K562 (cell line): ENCODE data around the gene RBM19. TPM values are rescaled to one million over a fixed set of nuclear protein-coding genes. Genes with fewer than 3 reads are reported as not detected.
A peak's percentile ranks its signal among the peaks of the same experiment; 100 is the strongest.

ENCODE experiments used
- ATAC-seq: fragments of 200-7000 bp; cut with Tn5 transposase; 3 replicates; pipeline ENCODE4 v1.9.1; 2020; ENCODE audit warnings: moderate library complexity
- BruUV-seq: library from RNA; stranded (reverse); fragments of 400-500 nt; replicated peaks from 2 replicates; lab custom pipeline; 2021; lab: Mats Ljungman, UMichigan
- CTCF ChIA-PET: fragments of 300-600 bp; formaldehyde crosslinking; extraction: SDS; loops from one replicate; lab custom pipeline; 2021; ENCODE audit warnings: low intra/inter-chr PET ratio; lab: Yijun Ruan, JAX
- POLR2A ChIA-PET: fragments of 300-600, 350-650 bp; sonication (Branson Sonifier 250); formaldehyde crosslinking; extraction: SDS; loops from one replicate; lab custom pipeline; 2021; ENCODE audit warnings: antibody characterized with exemption, inconsistent platforms; lab: Yijun Ruan, JAX
- DNase-seq, 4 experiments: peaks; one replicate each; pipeline versions ENCODE4 v3.0.0 to v3.0.0-alpha.2; 2011 to 2018; ENCODE audit warnings: low spot score in 3 of 4, mixed read lengths in 3 of 4; ENCODE audit errors: extremely low read depth in 1 of 4
- FAIRE-seq: peaks from 2 replicates; lab custom pipeline; 2011; peaks lifted over from hg19 to GRCh38; lab: Jason Lieb, UNC
- H2AFZ ChIP-seq: 2 replicates; pipeline ENCODE4 v1.6.0; 2011; ENCODE audit warnings: low read depth, low read length, control low read depth, inconsistent platforms
- H3K27ac ChIP-seq: fragments of 200-600 bp; 3 replicates; pipeline ENCODE4 v1.8.0; 2011; ENCODE audit warnings: low read depth, mild to moderate bottlenecking, control low read depth, inconsistent platforms, low read length, moderate library complexity, mixed read lengths; ENCODE audit errors: extremely low read depth
- H3K27me3 ChIP-seq, 2 experiments: fragments of 300-600 bp in 1 of 2; 2 replicates in 1 of 2; 3 replicates in 1 of 2; pipeline versions ENCODE4 v1.6.0 to v1.8.0; 2011; ENCODE audit warnings: inconsistent platforms in 2 of 2, low read length in 2 of 2, mild to moderate bottlenecking in 1 of 2, mixed read lengths in 1 of 2, moderate library complexity in 1 of 2; ENCODE audit not compliant: control insufficient read depth in 2 of 2, insufficient read depth in 2 of 2
- H3K36me3 ChIP-seq: fragments of 300-600 bp; 3 replicates; pipeline ENCODE4 v1.8.0; 2011; ENCODE audit warnings: mild to moderate bottlenecking, low read length, inconsistent platforms; ENCODE audit not compliant: control insufficient read depth, insufficient read depth
- H3K4me1 ChIP-seq, 2 experiments: fragments of 200-600 bp in 1 of 2; replicated peaks in 1 of 2; 2 replicates in 1 of 2; 3 replicates in 1 of 2; pipeline versions ENCODE4 v1.5.1 to v1.8.0; 2011; ENCODE audit warnings: inconsistent platforms in 2 of 2, low read length in 2 of 2, mild to moderate bottlenecking in 1 of 2, mixed read lengths in 1 of 2, moderate library complexity in 1 of 2; ENCODE audit not compliant: control insufficient read depth in 2 of 2, insufficient read depth in 2 of 2
- H3K4me2 ChIP-seq: 2 replicates; pipeline ENCODE4 v1.6.1; 2011; ENCODE audit warnings: low read length, control low read depth, inconsistent platforms, mixed read lengths; ENCODE audit not compliant: insufficient read depth
- H3K4me3 ChIP-seq: fragments of 200-600 bp; sonication (generic), shearing (Covaris generic); 2 replicates; pipeline ENCODE4 v1.5.1; 2016; ENCODE audit warnings: control low read depth, inconsistent platforms
- H3K79me2 ChIP-seq: fragments of 200-600 bp; 3 replicates; pipeline ENCODE4 v1.8.0; 2011; ENCODE audit warnings: low read length, inconsistent platforms; ENCODE audit not compliant: control insufficient read depth, insufficient read depth
- H3K9ac ChIP-seq, 2 experiments: 2 replicates each; pipeline versions ENCODE4 v1.6.0 to v1.6.1; 2011; ENCODE audit warnings: low read depth in 2 of 2, low read length in 2 of 2, control low read depth in 1 of 2, inconsistent platforms in 1 of 2, mild to moderate bottlenecking in 1 of 2, mixed read lengths in 1 of 2; ENCODE audit not compliant: insufficient read depth in 1 of 2
- H3K9me1 ChIP-seq: one replicate; pipeline ENCODE4 v1.6.0; 2011; ENCODE audit warnings: inconsistent platforms, mild to moderate bottlenecking, low read length, moderate library complexity; ENCODE audit not compliant: control insufficient read depth, insufficient read depth
- H3K9me3 ChIP-seq: replicated peaks from 2 replicates; pipeline ENCODE4 v1.5.1; 2011; ENCODE audit warnings: low read depth, low read length, inconsistent platforms; ENCODE audit not compliant: control insufficient read depth, insufficient read depth
- H4K20me1 ChIP-seq: replicated peaks from 2 replicates; pipeline ENCODE4 v1.6.1; 2011; ENCODE audit warnings: low read length, inconsistent platforms, mixed read lengths; ENCODE audit not compliant: control insufficient read depth, insufficient read depth
- ATF7 ChIP-seq: fragments of 450-650 bp; IDR thresholded peaks from 2 replicates; pipeline ENCODE4 v1.7.1; 2014; ENCODE audit warnings: mild to moderate bottlenecking, moderate library complexity
- CEBPB ChIP-seq: fragments of 450-650 bp; IDR thresholded peaks from 2 replicates; pipeline ENCODE4 v1.6.1; 2016; ENCODE audit warnings: missing genetic modification characterization, missing compliant biosample characterization
- CHD4 ChIP-seq: fragments of 200-600 bp; sonication (generic); IDR thresholded peaks from 3 replicates; pipeline ENCODE4 v1.6.1; 2012; ENCODE audit warnings: low read depth, mild to moderate bottlenecking, mixed read lengths, low read length, inconsistent platforms; ENCODE audit not compliant: insufficient read depth, insufficient replicate concordance, poor library complexity, severe bottlenecking
- ILK ChIP-seq: fragments of 450-650 bp; IDR thresholded peaks from 2 replicates; pipeline ENCODE4 v1.6.1; 2016; ENCODE audit warnings: missing genetic modification characterization, low read depth, mild to moderate bottlenecking, missing compliant biosample characterization, moderate library complexity, borderline replicate concordance
- KDM2B ChIP-seq: fragments of 250-450 bp; sonication (Bioruptor Pico); IDR thresholded peaks from 2 replicates; pipeline ENCODE4 v1.8.0; 2021; ENCODE audit warnings: mild to moderate bottlenecking, moderate library complexity
- MNT ChIP-seq, 2 experiments: fragments of 450-650 bp; conservative IDR thresholded peaks; 2 replicates each; pipeline ENCODE4 v1.6.1; 2017; ENCODE audit warnings: mild to moderate bottlenecking in 2 of 2, moderate library complexity in 2 of 2
- MYC ChIP-seq, 2 experiments: fragments of 250-450 bp in 1 of 2; sonication (Bioruptor Pico) in 1 of 2; IDR thresholded peaks; 2 replicates each; pipeline versions ENCODE4 v1.5.1 to v1.6.1; 2012 to 2021; ENCODE audit warnings: low read depth in 2 of 2, borderline replicate concordance in 1 of 2, improper control_type of control experiment in 1 of 2, low read length in 1 of 2, mild to moderate bottlenecking in 1 of 2, moderate library complexity in 1 of 2
- NR2C2 ChIP-seq, 2 experiments: fragments of 200-800 bp in 1 of 2; sonication (Bioruptor generic) in 1 of 2; sonication (generic) in 1 of 2; formaldehyde crosslinking in 1 of 2; IDR thresholded peaks; 2 replicates each; pipeline versions ENCODE4 v1.6.1 to v1.8.0; 2016 to 2022; ENCODE audit warnings: mild to moderate bottlenecking in 1 of 2, missing compliant biosample characterization in 1 of 2, missing genetic modification characterization in 1 of 2, missing genetic modification reagents in 1 of 2
- RBM14 ChIP-seq: fragments of 200-400 bp; formaldehyde crosslinking; IDR thresholded peaks from 2 replicates; pipeline ENCODE4 v1.6.1; 2018; ENCODE audit warnings: low read depth, mild to moderate bottlenecking, low read length, moderate library complexity, borderline replicate concordance; ENCODE audit not compliant: insufficient read depth
- THRA ChIP-seq: fragments of 450-650 bp; IDR thresholded peaks from 2 replicates; pipeline ENCODE4 v1.6.1; 2017; ENCODE audit warnings: mild to moderate bottlenecking, moderate library complexity
- ZNF124 ChIP-seq: sonication (generic); formaldehyde crosslinking; IDR thresholded peaks from 2 replicates; pipeline ENCODE4 v1.8.1; 2022; ENCODE audit warnings: missing genetic modification reagents
- ZNF589 ChIP-seq: fragments of 200-800 bp; sonication (Bioruptor generic); IDR thresholded peaks from 2 replicates; pipeline ENCODE4 v1.6.1; 2016; ENCODE audit warnings: low read depth, missing genetic modification characterization, missing compliant biosample characterization
- ZNF639 ChIP-seq, 2 experiments: fragments of 200-800 bp in 1 of 2; sonication (Bioruptor generic) in 1 of 2; sonication (generic) in 1 of 2; formaldehyde crosslinking in 1 of 2; IDR thresholded peaks in 1 of 2; conservative IDR thresholded peaks in 1 of 2; 2 replicates each; pipeline versions ENCODE4 v1.5.0 to v1.6.1; 2016 to 2020; ENCODE audit warnings: missing compliant biosample characterization in 1 of 2, missing genetic modification characterization in 1 of 2, missing genetic modification reagents in 1 of 2
- WGBS: fragments of 100-300 bp; shearing (Covaris generic); methylation state at CpG from one replicate; pipeline ENCODE4 v1.1.6; 2016; ENCODE audit warnings: low coverage, mixed read lengths; ENCODE audit not compliant: insufficient coverage; ENCODE audit errors: missing lambda C conversion rate; 5-methylcytosine and 5-hydroxymethylcytosine counted together
- in situ Hi-C: fragments of 300-500 bp; cut with MboI; formaldehyde crosslinking; loops from 4 replicates; pipeline ENCODE4 v1.15.0; 2018; ENCODE audit warnings: inconsistent platforms, mixed read lengths
- intact Hi-C: fragments of 100-400 bp; cut with micrococcal nuclease; formaldehyde crosslinking; loops from 2 replicates; pipeline ENCODE4 v1.14.2; 2022
- polyA plus RNA-seq, 8 experiments: library from polyadenylated mRNA; depleted of rRNA in 4 of 8; stranded (reverse) in 5 of 8; unstranded in 3 of 8; fragments of >200 nt; fragmentation: Nextera tagmentation in 2 of 8; fragmentation: Illumina TruSeq in 1 of 8; extraction: Ambion mirVana in 2 of 8; extraction: Trizol in 1 of 8; gene quantifications; 2 replicates each; pipeline versions ENCODE4 v1.2.1 to v1.2.3, GENCODE V29; 2011 to 2014; ENCODE audit warnings: inconsistent platforms in 1 of 8, missing spikeins in 1 of 8
- total RNA-seq, 7 experiments: library from RNA; depleted of rRNA in 6 of 7; stranded (reverse); fragments of >200 nt in 6 of 7; fragmentation: Illumina TruSeq in 2 of 7; extraction: Trizol in 2 of 7; gene quantifications; 2 replicates each; pipeline versions ENCODE4 v1.2.1 to v1.2.3, GENCODE V29; 2011 to 2021; ENCODE audit warnings: low replicate concordance in 1 of 7

The RBM19 gene
- total and polyA plus RNA-seq, 9 of the 15 experiments (the other 6 are each of a cell fraction or from before 2014, with no cell fraction given) = 16.0 to 58.4 (median 37.9) TPM

GRCh38 chr12:113861708-113862312, 104.3 kb downstream of the RBM19 start (continued):
- TF ChIP-seq RBM14 = no peak
- TF ChIP-seq, all 486 proteins: peak for 0

GRCh38 chr12:113860950-113861349, 105.2 kb downstream of the RBM19 start:
- in situ Hi-C loops = no loop called here
- TF ChIP-seq ZNF589 (CRISPR knock-in tag) = 0 out of 2 replicates have a peak, but pooled peaks have one; percentile 34
- no peak for TF ChIP-seq ZNF124 (CRISPR knock-in tag)
- no peak for TF ChIP-seq MYC (IDR thresholded peaks at IDR 0.05; ENCODE audit: low read depth, low read length)
- no peak for TF ChIP-seq MYC (CRISPR knock-in tag; IDR thresholded peaks at IDR 0.05; ENCODE audit: borderline replicate concordance, low read depth)
- TF ChIP-seq CHD4 = no peak
- TF ChIP-seq KDM2B (CRISPR knock-in tag) = no peak
- TF ChIP-seq MNT (conservative IDR thresholded peaks at IDR 0.05) = no peak
- no peak for TF ChIP-seq ILK (tag)
- TF ChIP-seq THRA = no peak
- TF ChIP-seq CEBPB (tag) = peak; percentile 74
- peak; percentile 45; the same call in 1 of the 2 replicates for TF ChIP-seq ATF7
- TF ChIP-seq ZNF639 (CRISPR knock-in tag; conservative IDR thresholded peaks at IDR 0.05 in 1 of 2, IDR thresholded peaks at IDR 0.05 in 1 of 2) = no peak
- TF ChIP-seq NR2C2 (CRISPR knock-in tag; IDR thresholded peaks at IDR 0.05) = no peak
- no peak for TF ChIP-seq NR2C2 (tag; IDR thresholded peaks at IDR 0.05)

More at GRCh38 chr12:113860950-113861349, 105.2 kb downstream of the RBM19 start:
- 58% methylated on average over 7 of the region's 7 CpGs for WGBS
- FAIRE-seq (peak; percentile 19), ATAC-seq (peak; percentile 82), DNase-seq (peak in 2 of 4 experiments; percentile 22 to 33)
- intact Hi-C loops = loop anchor here (5.0 kb wide), 1 partner anchor 214 kb away; no protein-coding TSS in a partner anchor
- H3K9ac ChIP-seq = peak overlapping the region; percentile 3 to 19; a peak in 2 of 4 replicates
- no peaks in the 10 kb centered on the region for H3K27me3 ChIP-seq
- peaks cover 23 to 29% of the 10 kb centered on the region in 2 experiments for H3K4me1 ChIP-seq
- H3K9me1 ChIP-seq = no peaks in the 10 kb centered on the region
- H3K27ac ChIP-seq = no peak overlapping the region; the same call in 2 of the 3 replicates
- POLR2A ChIA-PET = interaction anchor here (0.6 to 1.4 kb wide), 2 partner anchors 10 to 112 kb away, joined by 4 to 8 read pairs; no protein-coding TSS in a partner anchor
- H3K36me3 ChIP-seq = peaks cover 32% of the 10 kb centered on the region; the same call in 2 of the 3 replicates
- H3K4me3 ChIP-seq = no peak overlapping the region
- no peaks in the 10 kb centered on the region for H3K79me2 ChIP-seq
- CTCF ChIA-PET = no interaction called here
- peaks cover 6% of the 10 kb centered on the region; the same call in 1 of the 2 replicates for H4K20me1 ChIP-seq
- H3K4me2 ChIP-seq = no peak overlapping the region
- BruUV-seq = no TSS peak
- no peaks in the 10 kb centered on the region for H3K9me3 ChIP-seq
- no peak overlapping the region for H2AFZ ChIP-seq
